Ovary (tissue), 9 donors: ENCODE data around the gene DNAH12. TPM values are rescaled to one million over a fixed set of nuclear protein-coding genes. Genes with fewer than 3 reads are reported as not detected.

Experiments
- DNase-seq, 5 donors: peaks; one replicate each; pipeline ENCODE4 v3.0.0-alpha.2; 2019 to 2020
- H3K27ac ChIP-seq, 2 donors: fragments of 200-600 bp; one replicate each; pipeline versions ENCODE4 v1.5.1 to v1.8.0; 2019 to 2022
- H3K27me3 ChIP-seq: fragments of 200-600 bp; one replicate; pipeline ENCODE4 v1.8.0; 2022
- H3K36me3 ChIP-seq: fragments of 200-600 bp; sonication (generic); one replicate; pipeline ENCODE4 v1.5.1; 2019
- H3K4me1 ChIP-seq: one replicate; pipeline ENCODE4 v1.8.1; 2013; ENCODE audit warnings: mild to moderate bottlenecking, moderate library complexity; ENCODE audit not compliant: insufficient read depth
- H3K4me3 ChIP-seq: fragments of 200-600 bp; sonication (generic); one replicate; pipeline ENCODE4 v1.5.1; 2017
- H3K9me3 ChIP-seq, 2 donors: fragments of 200-600 bp in 1 of 2; sonication (generic) in 1 of 2; one replicate each; pipeline versions ENCODE4 v1.5.1 to v1.8.1; 2013 to 2019; ENCODE audit warnings: mild to moderate bottlenecking in 1 of 2, moderate library complexity in 1 of 2
- CTCF ChIP-seq, 3 donors: fragments of 450-650 bp in 2 of 3; fragments of 200-600 bp in 1 of 3; IDR thresholded peaks; one replicate each; pipeline versions ENCODE4 v1.5.1 to v1.8.0; 2016 to 2022; ENCODE audit warnings: antibody characterized with exemption in 3 of 3, mild to moderate bottlenecking in 1 of 3
- EP300 ChIP-seq: sonication (generic); formaldehyde crosslinking; IDR thresholded peaks from one replicate; pipeline ENCODE4 v1.6.1; 2017; ENCODE audit warnings: antibody characterized with exemption
- POLR2A ChIP-seq: fragments of 450-650 bp; IDR thresholded peaks from one replicate; pipeline ENCODE4 v1.6.1; 2017; ENCODE audit warnings: antibody characterized with exemption, mild to moderate bottlenecking, moderate library complexity
- WGBS, 3 donors: extraction: QIAGEN DNeasy Blood & Tissue Kit in 1 of 3; methylation state at CpG; one replicate each; pipeline versions ENCODE4 v1.1.5 to v1.1.7; 2013 to 2017; 5-methylcytosine and 5-hydroxymethylcytosine counted together
- intact Hi-C, 4 donors: fragments of 100-400 bp; cut with DNase I; formaldehyde crosslinking; loops; one replicate each; pipeline versions ENCODE4 v1.11.0 to v1.15.1; 2022 to 2023
- polyA plus RNA-seq, 2 donors: library from polyadenylated mRNA; stranded (reverse); fragments of 200-250 nt in 1 of 2; fragments of 350-450 nt in 1 of 2; fragmentation: Illumina TruSeq in 1 of 2; extraction: RNeasy Lipid Tissue Mini Kit (QIAGEN cat#74804) in 1 of 2; gene quantifications; one replicate each; pipeline ENCODE4 v1.2.3, GENCODE V29; 2013 to 2014
- small RNA-seq: library from RNA; depleted of rRNA; stranded (forward); fragments of <200 nt; gene quantifications from one replicate; pipeline ENCODE3, GENCODE V24; 2016
- total RNA-seq, 7 donors: library from RNA; depleted of rRNA in 2 of 7; stranded (reverse); fragments of >200 nt in 2 of 7; fragmentation: NEBNext Ultra II Directional in 3 of 7; extraction: Animal tissue kit (Norgen Biotek cat#: 25700) in 3 of 7; gene quantifications; one replicate each; pipeline versions ENCODE4 v1.1.0 to v1.2.4, GENCODE V29; 2016 to 2023
- donor health status: DM: no; HTN: no; CAD: no; lungs with moderate emphysema.
- donor health status: DM: no; HTN: no; CAD: no.
- donor health status: Bipolar disorder and iron deficiency.
- donor health status: DM: yes; HTN: yes; CAD: no.
- donor health status: DM: no; HTN: no; CAD: no.
- donor health status: DM: yes; HTN: yes; CAD: no.

Gene DNAH12
- total and polyA plus RNA-seq, 9 donors = 0.20 to 20.1 (median 0.92) TPM

- H3K4me3 ChIP-seq = no peak overlapping the region
- WGBS, 3 donors = 42 to 66% (median 52%) methylated on average over 1 of the region's 1 CpG
- no peaks in the 10 kb centered on the region for H3K4me1 ChIP-seq
- no peaks in the 10 kb centered on the region for H3K9me3 ChIP-seq
- no peaks in the 10 kb centered on the region for H3K27me3 ChIP-seq
- no peak for TF ChIP-seq CTCF (IDR thresholded peaks at IDR 0.05)
- no peak for TF ChIP-seq POLR2A
- TF ChIP-seq EP300 = no peak
- no peaks in the 10 kb centered on the region for H3K36me3 ChIP-seq
- DNase-seq = no peak
- intact Hi-C loops = no loop called here
- H3K27ac ChIP-seq = no peak overlapping the region
These were observed 291.7 kb downstream of the DNAH12 start for GRCh38 chr3:57252404-57252803.

GRCh38 chr3:57244946-57245345, 299.2 kb downstream of the DNAH12 start:
- no peak overlapping the region for H3K27ac ChIP-seq
- TF ChIP-seq EP300 = no peak
- WGBS, 3 donors = 81 to 86% (median 81%) methylated on average over 2 of the region's 2 CpGs

More at GRCh38 chr3:57244946-57245345, 299.2 kb downstream of the DNAH12 start:
- Histone ChIP-seq H3K36me3 (no peaks in the 10 kb centered on the region), H3K4me3 (no peak overlapping the region), H3K9me3 (no peaks in the 10 kb centered on the region), H3K4me1 (no peaks in the 10 kb centered on the region), H3K27me3 (no peaks in the 10 kb centered on the region)
- no peak for DNase-seq
- intact Hi-C loops = no loop called here

Small RNA genes within 50 kb of the gene (small RNA-seq; reads per million reads assigned to genes)
- gene RF00019 (not detected), gene RNU6-108P (not detected), gene RNU6-1181P (not detected), gene RNU6-483P (not detected)

Other genes starting within 250 kb of the DNAH12 start
- 10 to 100 TPM in 6 of 7 donors, 1 to 10 TPM in 1; 8.7 to 24.2 (median 17.8) TPM for gene PDE12, start 11.9 kb upstream of the DNAH12 start, total RNA-seq
- 1 to 10 TPM; 4.6 to 7.3 TPM for gene PDE12, start 11.9 kb upstream of the DNAH12 start, polyA plus RNA-seq
- gene ARF4, start 53.0 kb upstream of the DNAH12 start, total RNA-seq = 100 to 1,000 TPM in 6 of 7 donors, 10 to 100 TPM in 1; 84.5 to 149 (median 131) TPM
- 100 to 1,000 TPM; 119 to 295 TPM for gene ARF4, start 53.0 kb upstream of the DNAH12 start, polyA plus RNA-seq
- gene DENND6A, start 148.7 kb upstream of the DNAH12 start, total RNA-seq = 10 to 100 TPM; 17.8 to 52.4 (median 39.9) TPM
- 10 to 100 TPM; 15.5 to 21.3 TPM for gene DENND6A, start 148.7 kb upstream of the DNAH12 start, polyA plus RNA-seq
- 100 to 1,000 TPM in 1 of 7 donors, 10 to 100 TPM in 6; 45.8 to 113 (median 75.2) TPM for gene SLMAP, start 212.0 kb upstream of the DNAH12 start, total RNA-seq
- gene SLMAP, start 212.0 kb upstream of the DNAH12 start, polyA plus RNA-seq = 10 to 100 TPM; 26.3 to 56.6 TPM